ENCODE results near the gene ERAL1.
"Not testable (repeated sequence)": the region's sequence is repeated elsewhere in the genome, so short reads cannot be mapped to it uniquely, and the experiment has no call there.

ERAL1 gene

DNA sequence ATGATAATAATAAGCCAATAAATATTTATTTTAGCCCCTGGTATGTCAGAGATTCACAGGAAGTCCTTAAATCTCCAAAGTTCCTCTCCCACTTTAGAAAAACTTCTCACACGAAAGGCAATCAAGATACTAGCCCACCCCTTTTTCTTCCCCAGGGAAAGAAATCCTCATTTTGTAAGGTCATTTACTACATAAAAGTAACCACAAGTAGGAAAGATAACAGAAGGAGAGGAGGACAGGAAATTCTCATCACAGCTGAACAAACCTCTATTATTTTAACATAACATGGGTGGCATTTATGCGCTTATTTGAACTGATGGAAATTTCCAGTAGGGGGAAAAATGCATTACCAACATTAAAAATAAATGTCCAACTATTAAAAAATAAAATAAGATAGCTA lies 15.6 kb upstream of the ERAL1 start:
- FAIRE-seq, result no peak

DNA sequence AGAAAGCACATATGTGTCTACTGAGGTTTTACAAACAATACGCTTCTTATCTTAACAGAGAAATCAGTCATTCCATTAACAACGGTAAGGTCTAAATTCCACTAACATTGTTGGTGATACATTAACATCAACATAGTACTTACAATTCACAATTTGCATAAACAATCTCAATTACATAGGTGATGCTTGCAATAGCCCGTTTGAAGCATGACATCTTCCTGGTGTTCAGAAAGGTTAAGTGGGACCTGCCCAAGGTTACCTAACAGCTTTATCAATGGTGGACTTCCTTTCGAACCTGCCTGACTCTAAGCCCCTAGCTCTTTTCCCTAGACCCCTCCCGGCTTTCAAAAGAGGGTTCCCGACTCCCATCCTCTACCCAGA lies 12.9 kb upstream of the ERAL1 start:
- DNase-seq (ENCODE audit: insufficient read length, low spot score), result no peak
- no peak for FAIRE-seq
- TF ChIP-seq POLR2A (IDR thresholded peaks at IDR 0.05; ENCODE audit: low read depth, low read length), result no peak

More for the DNA sequence above, 15.6 kb upstream of the ERAL1 start:
- DNase-seq (ENCODE audit: insufficient read length, low spot score), result no peak
- no peak for TF ChIP-seq POLR2A (IDR thresholded peaks at IDR 0.05; ENCODE audit: low read depth, low read length)

DNA sequence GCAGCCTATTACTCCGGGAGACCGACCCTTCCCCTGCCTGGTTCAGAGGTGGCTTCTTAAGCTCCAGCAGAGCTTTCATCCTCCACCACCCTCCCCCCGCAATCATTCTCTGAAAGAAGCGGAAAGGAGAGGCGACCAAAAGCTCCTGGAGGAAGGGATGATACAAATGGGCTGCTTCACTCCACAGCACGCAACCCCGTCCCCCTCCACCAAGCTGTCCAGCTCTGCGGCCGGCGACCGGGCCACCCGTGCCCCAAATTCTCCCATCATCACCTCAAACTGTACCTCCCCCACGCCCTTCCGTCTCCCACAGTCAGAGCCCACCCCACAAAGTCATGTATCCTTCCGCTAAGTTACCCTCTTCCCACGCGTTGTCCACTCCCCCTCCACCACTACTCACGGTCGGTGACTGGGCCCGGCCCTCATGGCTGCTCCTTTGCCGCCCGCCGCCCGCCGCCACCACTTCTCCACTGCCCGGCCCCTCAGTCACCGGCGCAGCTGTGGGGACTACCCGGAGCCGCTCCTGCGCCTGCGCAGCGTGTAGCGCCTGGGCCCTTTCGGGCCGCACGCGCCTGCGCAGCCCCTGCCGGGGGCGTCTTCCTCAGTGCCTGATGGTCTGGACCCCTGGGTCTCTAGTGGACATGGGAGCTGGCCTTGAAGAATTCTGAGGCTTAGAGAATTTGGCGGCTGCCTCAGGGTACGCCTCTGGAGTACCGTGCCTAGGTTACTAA lies 12.4 kb upstream of the ERAL1 start, which contains the start of gene FAM222B:
TSS of gene FAM222B (minus strand) at position 509 of the 731 bp plus-strand sequence. CDS start 76,123 bp downstream, outside the sequence.
- DNase-seq (ENCODE audit: insufficient read length, low spot score) (peak; percentile 99), FAIRE-seq (no peak)
- peak; percentile 94 for TF ChIP-seq POLR2A (IDR thresholded peaks at IDR 0.05; ENCODE audit: low read depth, low read length)

DNA sequence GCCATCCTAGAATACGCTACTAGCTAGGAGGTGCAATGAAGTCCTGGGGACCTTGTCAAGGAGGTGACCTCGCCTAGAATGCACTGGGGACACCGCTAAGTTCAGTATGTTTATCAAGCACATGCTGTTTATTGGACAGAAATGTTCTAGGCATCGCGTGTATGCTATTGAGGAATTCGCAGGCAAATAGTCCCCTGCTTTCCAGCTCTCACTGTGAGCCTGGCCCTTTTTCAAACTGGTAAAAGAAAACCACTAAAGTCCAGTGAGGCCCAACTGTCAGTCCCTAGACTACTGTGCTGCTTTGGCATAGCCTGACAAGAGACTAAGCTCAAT lies 11.0 kb upstream of the ERAL1 start:
- TF ChIP-seq POLR2A (IDR thresholded peaks at IDR 0.05; ENCODE audit: low read depth, low read length), result no peak
- DNase-seq (ENCODE audit: insufficient read length, low spot score), result no peak
- no peak for FAIRE-seq

DNA sequence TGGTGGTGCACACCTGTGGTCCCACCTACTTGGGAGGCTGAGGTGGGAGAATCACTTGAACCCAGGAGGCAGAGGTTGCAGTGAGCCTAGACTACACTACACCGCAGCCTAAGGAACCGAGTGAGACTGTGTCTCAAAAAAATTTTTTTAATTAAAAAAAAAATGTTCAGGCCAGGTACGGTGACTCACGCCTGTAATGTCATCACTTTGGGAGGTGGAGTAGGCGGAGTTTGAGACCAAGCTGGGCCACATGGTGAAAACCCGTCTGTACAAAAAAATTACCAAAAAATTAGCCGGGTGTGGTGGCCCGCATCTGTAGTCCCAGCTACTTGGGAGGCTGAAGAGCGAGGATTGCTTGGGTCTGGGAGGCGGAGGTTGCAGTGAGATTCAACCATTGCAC lies 8.6 kb upstream of the ERAL1 start:
- DNase-seq (ENCODE audit: insufficient read length, low spot score), result no peak
- TF ChIP-seq POLR2A (IDR thresholded peaks at IDR 0.05; ENCODE audit: low read depth, low read length), result no peak
- FAIRE-seq, result no peak

DNA sequence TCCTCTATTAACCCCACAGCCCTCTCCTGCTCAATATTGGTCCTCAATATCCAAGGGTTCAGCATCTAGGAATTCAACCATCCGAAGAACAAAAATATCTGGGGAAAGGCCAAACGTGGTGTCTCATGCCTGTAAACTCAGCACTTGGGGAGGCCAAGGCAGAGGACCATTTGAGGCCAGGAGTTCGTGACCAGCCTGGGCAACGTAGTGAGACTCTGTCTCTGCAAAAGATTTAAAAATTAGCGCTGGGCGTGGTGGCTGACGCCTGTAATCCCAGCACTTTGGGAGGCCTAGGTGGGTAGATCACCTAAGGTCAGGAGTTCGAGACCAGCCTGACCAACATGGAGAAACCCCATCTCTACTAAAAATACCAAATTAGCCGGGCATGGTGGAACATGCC lies 8.1 kb upstream of the ERAL1 start:
- not testable (repeated sequence) for DNase-seq (ENCODE audit: insufficient read length, low spot score); FAIRE-seq

DNA sequence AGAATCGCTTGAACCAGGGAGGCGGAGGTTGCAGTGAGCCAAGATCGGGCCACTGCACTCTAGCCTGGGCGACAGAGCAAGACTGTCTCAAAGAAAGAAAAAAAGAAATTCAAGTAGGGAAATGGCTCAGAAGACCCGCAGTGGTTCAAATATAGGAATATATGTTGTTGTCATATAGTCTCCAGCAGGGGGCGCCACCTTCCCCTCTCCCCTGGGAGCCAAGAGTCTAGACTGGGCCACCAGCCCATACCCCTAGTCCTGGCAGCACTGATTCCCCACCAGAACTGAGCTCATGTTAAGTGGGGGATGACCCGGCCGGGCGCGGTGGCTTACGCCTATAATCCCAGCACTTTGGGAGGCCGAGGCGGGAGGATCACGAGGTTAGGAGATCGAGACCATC lies 6.1 kb upstream of the ERAL1 start:
- DNase-seq (ENCODE audit: insufficient read length, low spot score), result peak; percentile 56
- not testable (repeated sequence) for FAIRE-seq

DNA sequence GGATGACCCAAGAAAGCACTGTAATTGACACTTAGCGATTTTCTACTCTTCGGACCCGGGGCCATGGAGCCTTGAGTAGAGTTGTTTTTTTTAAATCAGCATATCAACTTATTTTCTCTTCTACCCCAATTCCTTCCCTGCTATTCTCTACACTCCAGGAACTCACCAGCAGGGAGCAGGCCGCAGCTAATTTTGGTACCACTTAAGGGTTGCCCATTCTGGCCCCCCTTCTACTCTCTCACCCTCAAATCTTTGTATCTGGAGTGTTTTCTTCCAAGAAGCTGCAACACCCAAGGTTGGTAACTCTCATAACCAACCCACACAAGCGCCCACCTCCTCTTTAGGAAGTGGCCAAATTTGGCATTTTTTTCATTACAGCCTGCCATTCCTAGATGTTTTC lies 5.5 kb upstream of the ERAL1 start:
- TF ChIP-seq POLR2A (IDR thresholded peaks at IDR 0.05; ENCODE audit: low read depth, low read length), result no peak
- DNase-seq (ENCODE audit: insufficient read length, low spot score), result no peak
- FAIRE-seq, result no peak

DNA sequence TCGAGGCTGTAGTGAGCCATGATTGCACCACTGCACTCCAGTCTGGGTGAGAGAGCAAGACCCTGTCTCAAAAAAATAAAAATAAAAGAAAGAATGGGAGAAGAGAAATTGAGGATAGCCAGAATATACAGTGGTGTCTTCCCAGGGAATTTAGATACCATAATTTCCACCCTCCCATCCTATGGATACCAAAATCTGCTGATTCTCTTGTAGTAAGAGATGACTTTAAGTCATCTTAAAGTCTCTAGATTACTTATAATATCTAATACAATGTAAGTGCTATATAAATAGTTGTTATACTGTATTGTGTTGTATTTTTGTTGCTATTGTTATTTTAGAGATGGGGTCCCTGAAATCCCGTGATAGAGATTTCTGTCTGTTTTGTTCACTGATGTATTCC lies 1.5 kb upstream of the ERAL1 start:
- FAIRE-seq, result no peak
- no peak for DNase-seq (ENCODE audit: insufficient read length, low spot score)
- no peak for TF ChIP-seq POLR2A (IDR thresholded peaks at IDR 0.05; ENCODE audit: low read depth, low read length)

DNA sequence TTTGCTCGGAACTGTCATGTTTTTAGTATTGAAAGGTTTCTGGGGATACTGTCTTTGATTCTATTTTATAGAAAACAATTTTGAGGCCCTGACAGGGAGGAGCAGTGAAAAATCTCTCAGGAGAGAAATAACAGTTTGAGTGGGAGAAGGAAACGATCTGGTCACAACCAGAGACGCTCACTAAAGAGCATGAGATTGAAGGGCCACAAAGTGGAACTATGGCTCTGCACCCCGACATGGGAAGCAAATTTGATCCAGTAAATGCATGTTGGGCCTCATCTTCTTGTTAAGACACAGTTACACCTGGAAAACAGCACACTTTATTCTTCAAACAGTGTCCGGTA lies 492 bp downstream of the ERAL1 start:
- no peak for FAIRE-seq
- no peak for DNase-seq (ENCODE audit: insufficient read length, low spot score)
- TF ChIP-seq POLR2A (IDR thresholded peaks at IDR 0.05; ENCODE audit: low read depth, low read length), result no peak

DNA sequence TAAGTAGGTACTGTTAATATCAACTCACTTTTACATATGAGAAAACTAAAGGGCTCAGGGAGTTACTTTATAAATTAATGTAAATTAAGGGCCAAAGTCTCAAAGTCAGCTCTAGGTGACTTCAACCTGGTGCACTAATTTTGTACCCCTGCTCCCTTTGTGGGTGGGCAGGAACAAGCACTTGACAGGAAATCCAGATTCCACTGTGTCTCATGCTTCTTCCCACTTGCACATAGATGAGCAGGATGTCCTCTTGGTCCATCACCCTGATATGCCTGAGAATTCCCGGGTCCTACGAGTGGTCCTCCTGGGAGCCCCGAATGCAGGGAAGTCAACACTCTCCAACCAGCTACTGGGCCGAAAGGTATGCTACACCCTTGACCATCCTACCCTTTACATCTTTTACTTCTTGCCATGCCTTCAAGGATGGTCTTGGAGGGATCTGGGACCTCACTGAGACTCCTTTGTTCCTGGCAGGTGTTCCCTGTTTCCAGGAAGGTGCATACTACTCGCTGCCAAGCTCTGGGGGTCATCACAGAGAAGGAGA lies 1.3 kb downstream of the ERAL1 start:
- FAIRE-seq (no peak), DNase-seq (ENCODE audit: insufficient read length, low spot score) (no peak)
- no peak for TF ChIP-seq POLR2A (IDR thresholded peaks at IDR 0.05; ENCODE audit: low read depth, low read length)

DNA sequence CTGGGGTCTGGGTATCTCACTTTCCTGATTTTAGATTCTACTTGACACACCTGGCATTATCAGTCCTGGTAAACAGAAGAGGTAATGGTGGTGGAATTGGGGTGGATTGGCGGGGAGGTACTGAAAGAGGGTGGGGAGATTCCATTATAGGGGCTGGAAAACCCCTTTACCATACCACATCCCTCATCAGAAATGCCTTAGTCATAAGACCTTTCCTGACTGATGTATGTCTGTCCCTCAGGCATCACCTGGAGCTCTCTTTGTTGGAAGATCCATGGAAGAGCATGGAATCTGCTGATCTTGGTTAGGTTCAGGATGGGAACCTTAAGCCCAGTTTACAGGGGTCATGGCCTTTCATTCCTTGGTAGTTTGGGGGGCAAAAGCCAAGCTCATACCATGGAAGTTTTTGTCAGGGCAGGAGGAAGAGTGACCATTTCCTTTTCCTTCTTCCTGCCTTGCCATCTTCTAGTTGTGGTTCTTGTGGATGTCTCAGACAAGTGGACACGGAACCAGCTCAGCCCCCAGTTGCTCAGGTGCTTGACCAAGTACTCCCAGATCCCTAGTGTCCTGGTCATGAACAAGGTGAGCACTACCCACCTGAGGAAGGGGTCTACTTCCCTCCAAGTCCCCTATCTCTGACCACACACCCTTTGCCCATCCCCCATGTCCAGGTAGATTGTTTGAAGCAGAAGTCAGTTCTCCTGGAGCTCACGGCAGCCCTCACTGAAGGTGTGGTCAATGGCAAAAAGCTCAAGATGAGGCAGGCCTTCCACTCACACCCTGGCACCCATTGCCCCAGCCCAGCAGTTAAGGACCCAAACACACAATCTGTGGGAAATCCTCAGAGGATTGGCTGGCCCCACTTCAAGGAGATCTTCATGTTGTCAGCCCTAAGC lies 3.3 kb downstream of the ERAL1 start:
- TF ChIP-seq POLR2A (IDR thresholded peaks at IDR 0.05; ENCODE audit: low read depth, low read length), result no peak
- DNase-seq (ENCODE audit: insufficient read length, low spot score) (no peak), FAIRE-seq (no peak)

DNA sequence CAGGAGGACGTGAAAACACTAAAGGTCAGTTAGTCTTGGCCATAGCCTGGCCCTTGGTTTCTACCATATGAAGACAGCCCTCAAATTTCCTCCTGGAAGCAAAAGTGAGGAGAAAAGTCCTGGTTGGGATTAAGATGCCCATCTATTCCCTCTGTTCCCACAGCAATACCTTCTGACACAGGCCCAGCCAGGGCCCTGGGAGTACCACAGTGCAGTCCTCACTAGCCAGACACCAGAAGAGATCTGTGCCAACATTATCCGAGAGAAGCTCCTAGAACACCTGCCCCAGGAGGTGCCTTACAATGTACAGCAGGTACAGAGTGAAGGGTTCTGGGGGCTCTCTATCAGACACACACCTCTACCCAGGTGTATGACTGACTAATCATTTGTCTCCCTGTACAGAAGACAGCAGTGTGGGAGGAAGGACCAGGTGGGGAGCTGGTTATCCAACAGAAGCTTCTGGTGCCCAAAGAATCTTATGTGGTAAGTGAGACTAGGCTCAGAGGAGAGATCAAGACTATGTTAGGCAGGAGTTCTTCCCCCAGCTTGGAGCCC lies 4.1 kb downstream of the ERAL1 start:
- FAIRE-seq (no peak), DNase-seq (ENCODE audit: insufficient read length, low spot score) (no peak)
- no peak for TF ChIP-seq POLR2A (IDR thresholded peaks at IDR 0.05; ENCODE audit: low read depth, low read length)

DNA sequence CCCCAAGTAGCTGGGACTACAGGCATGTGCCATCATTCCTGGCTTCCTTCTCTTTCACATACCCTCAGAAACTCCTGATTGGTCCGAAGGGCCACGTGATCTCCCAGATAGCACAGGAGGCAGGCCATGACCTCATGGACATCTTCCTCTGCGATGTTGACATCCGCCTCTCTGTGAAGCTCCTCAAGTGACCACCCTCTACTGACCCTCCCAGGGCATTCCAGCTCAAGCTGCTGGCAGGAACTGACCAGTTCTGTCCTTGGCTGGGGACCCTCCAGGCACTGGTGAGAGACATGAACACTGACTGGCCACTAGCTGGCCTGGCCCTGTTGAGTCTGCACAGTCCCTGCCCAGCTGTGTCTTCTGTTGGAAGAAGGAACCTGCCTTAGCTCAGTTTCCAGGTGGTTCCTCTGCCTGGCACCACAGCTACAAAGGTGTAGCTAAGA lies 5.6 kb downstream of the ERAL1 start:
- DNase-seq (ENCODE audit: insufficient read length, low spot score), result no peak
- no peak for TF ChIP-seq POLR2A (IDR thresholded peaks at IDR 0.05; ENCODE audit: low read depth, low read length)
- no peak for FAIRE-seq
